ENCODE data around the gene PML.

GRCh38 chr15:73979636-73980035 lies 14.9 kb upstream of the PML start:
- TF ChIP-seq REST (IDR thresholded peaks at IDR 0.05; ENCODE audit: low read depth) = no peak
- no peak for TF ChIP-seq EP300 (IDR thresholded peaks at IDR 0.05; ENCODE audit: borderline replicate concordance)
- no peak for TF ChIP-seq FOXM1 (IDR thresholded peaks at IDR 0.05; ENCODE audit: borderline replicate concordance, low read depth)
